Transverse colon (tissue), 4 donors: ENCODE measurements around the gene TBC1D22B. TPM values are rescaled to one million over a fixed set of nuclear protein-coding genes. Genes with fewer than 3 reads are reported as not detected.

Experiments used
- DNase-seq: peaks from one replicate; pipeline ENCODE4 v3.0.0-alpha.2; 2019
- H3K27ac ChIP-seq, 4 donors: fragments of 200-600 bp; sonication (generic); 2 replicates each; pipeline ENCODE4 v1.5.1; 2016 to 2018; ENCODE audit warnings: inconsistent platforms in 4 of 4
- H3K27me3 ChIP-seq: fragments of 200-600 bp; sonication (generic); 2 replicates; pipeline ENCODE4 v1.5.1; 2017; ENCODE audit warnings: inconsistent platforms
- H3K36me3 ChIP-seq, 4 donors: fragments of 200-600 bp; sonication (generic); 2 replicates each; pipeline ENCODE4 v1.5.1; 2017 to 2019; ENCODE audit warnings: inconsistent platforms in 4 of 4
- H3K4me1 ChIP-seq, 4 donors: fragments of 200-600 bp; sonication (generic); 2 replicates each; pipeline ENCODE4 v1.5.1; 2017 to 2020; ENCODE audit warnings: inconsistent platforms in 4 of 4
- H3K4me3 ChIP-seq, 4 donors: fragments of 200-600 bp; sonication (generic); 1 replicate in 1 of 4; 2 replicates in 3 of 4; pipeline versions ENCODE4 v1.5.1 to v1.6.1; 2017 to 2019; ENCODE audit warnings: inconsistent platforms in 4 of 4
- H3K9me3 ChIP-seq, 2 donors: fragments of 200-600 bp; sonication (generic); 2 replicates each; pipeline ENCODE4 v1.5.1; 2017 to 2019; ENCODE audit warnings: inconsistent platforms in 2 of 2
- EP300 ChIP-seq: sonication (generic); formaldehyde crosslinking; IDR thresholded peaks from one replicate; pipeline ENCODE4 v1.6.1; 2017; ENCODE audit warnings: antibody characterized with exemption, low read depth
- POLR2A ChIP-seq: fragments of 450-650 bp; IDR thresholded peaks from one replicate; pipeline ENCODE4 v1.6.1; 2016; ENCODE audit warnings: antibody characterized with exemption, mild to moderate bottlenecking, moderate library complexity
- POLR2AphosphoS5 ChIP-seq, 3 donors: sonication (generic); formaldehyde crosslinking; IDR thresholded peaks; one replicate each; pipeline ENCODE4 v1.6.1; 2016; ENCODE audit warnings: antibody characterized with exemption in 3 of 3
- WGBS, 2 donors: methylation state at CpG; one replicate each; pipeline ENCODE4 v1.1.5; 2018; ENCODE audit warnings: low coverage in 1 of 2; 5-methylcytosine and 5-hydroxymethylcytosine counted together
- in situ Hi-C, 4 donors: fragments of 200-750 bp; cut with MboI; loops; one replicate each; pipeline versions ENCODE4 v1.15.0 to v1.15.1; 2017; ENCODE audit warnings: low sequenced_read_pairs in 3 of 4, low pct_ligation_motif_present in 1 of 4, low pct_unique_long_range_greater_than_20kb in 1 of 4
- intact Hi-C: fragments of 100-400 bp; cut with DNase I; formaldehyde crosslinking; loops from one replicate; pipeline ENCODE4 v1.15.1; 2023; ENCODE audit warnings: low total_unique reads
- total RNA-seq, 4 donors: library from RNA; depleted of rRNA; stranded (reverse); fragments of >200 nt; gene quantifications; one replicate each; pipeline ENCODE4 v1.1.0, GENCODE V29; 2016
- TF ChIP-seq, protein P1 (sequence below), 5 experiments: fragments of 200-600 bp in 3 of 5; fragments of 450-650 bp in 2 of 5; sonication (generic) in 3 of 5; IDR thresholded peaks; 1 replicate in 2 of 5; 2 replicates in 3 of 5; pipeline ENCODE4 v1.5.1; 2016 to 2017; ENCODE audit warnings: antibody characterized with exemption in 5 of 5, inconsistent platforms in 3 of 5, mild to moderate bottlenecking in 2 of 5, moderate library complexity in 1 of 5

The TBC1D22B gene
- total RNA-seq, 4 donors from 2014 or later: 9.0 to 15.7 (median 12.6) TPM

DNA sequence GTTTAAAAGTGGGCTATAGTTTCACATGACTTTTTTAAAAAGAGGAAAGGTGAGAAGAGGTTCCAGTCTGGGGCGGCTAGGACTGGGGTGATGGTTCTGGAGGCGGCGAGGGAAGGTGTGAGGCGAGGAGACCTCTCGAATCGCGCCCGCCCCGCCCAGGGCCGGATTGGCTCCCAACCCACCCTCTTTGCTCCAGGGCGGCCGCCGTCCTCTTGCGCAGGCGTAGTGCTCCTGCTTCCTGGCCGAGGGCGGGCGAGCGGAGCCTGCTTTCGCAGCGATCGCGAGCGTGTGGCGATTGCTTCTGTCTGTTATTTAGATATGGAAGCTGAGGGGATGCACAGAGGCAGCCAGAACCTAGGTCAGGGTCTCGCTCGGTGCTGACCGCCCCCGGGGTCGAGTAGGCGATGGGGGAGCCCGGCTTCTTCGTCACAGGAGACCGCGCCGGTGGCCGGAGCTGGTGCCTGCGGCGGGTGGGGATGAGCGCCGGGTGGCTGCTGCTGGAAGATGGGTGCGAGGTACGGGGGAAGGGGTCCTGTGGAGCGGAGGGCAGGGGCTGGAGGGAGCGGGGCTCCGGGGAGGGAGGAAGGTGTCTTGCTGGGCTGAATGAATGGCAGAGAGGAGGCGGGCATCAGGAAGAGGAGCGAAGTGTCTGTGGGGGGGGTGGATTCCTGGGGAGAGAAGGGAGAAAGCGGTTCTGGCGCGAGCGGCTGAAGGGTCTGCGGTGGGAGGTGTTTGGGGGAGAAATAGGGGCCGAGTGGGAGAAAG lies 96.4 kb downstream of the TBC1D22B start, which contains the start of gene RNF8:
TSS of gene RNF8 (plus strand) at position 223 of the 765 bp plus-strand sequence. CDS start at position 405, 182 bp downstream.
- in situ Hi-C loops: no loop called here

DNA sequence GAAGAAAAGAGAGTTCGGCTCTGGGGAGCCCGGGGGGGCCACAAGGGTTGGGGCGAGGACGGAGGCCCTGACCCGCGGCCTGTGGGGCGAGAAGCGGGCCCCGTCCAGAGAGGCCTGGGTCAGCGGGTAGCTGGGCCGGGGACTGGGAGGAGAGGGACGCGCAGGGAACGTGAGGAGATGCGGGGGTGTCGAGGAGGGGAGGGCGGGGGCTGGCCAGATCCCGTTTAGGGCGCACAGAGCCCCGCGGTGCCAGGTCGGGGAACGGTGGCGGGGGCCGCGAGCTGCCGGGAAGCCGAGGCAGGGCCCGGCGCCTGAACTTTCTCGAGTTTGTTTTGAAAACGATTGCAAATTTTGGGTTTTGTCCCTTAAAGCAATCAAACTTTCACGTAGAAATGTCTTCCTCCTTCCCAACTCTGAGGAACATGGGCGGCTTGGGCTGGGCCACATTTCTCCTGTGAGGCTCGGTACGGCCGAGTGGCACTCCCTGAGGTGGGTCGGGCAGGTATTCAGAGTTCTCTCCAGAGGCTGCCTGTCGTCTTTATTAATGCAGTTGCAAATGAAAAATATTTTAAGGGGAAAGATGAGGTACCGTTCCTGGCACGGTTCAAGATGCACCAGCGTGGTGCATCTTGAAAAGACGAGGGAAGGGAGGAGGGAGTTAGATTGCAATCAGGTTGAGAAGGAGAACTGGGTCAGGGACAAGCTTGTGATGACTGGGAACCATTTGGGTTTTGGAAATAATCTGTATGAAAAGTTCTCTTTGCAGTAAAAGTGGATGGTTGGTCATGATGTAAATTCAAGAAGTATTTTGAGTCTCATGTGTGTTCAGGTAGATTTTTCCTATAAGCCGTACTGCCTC lies 97.2 kb downstream of the TBC1D22B start:
- no peaks in the 10 kb centered on the region for H3K27me3 ChIP-seq
- intact Hi-C loops: no loop called here
- in situ Hi-C loops: no loop called here
- H3K4me1 ChIP-seq: peaks cover 0 to 16% (median 8%) of the 10 kb centered on the region in 4 donors
- TF ChIP-seq POLR2A (no peak), EP300 (no peak), POLR2AphosphoS5 (IDR thresholded peaks at IDR 0.05) (no peak)
- TF ChIP-seq, protein P1, sequence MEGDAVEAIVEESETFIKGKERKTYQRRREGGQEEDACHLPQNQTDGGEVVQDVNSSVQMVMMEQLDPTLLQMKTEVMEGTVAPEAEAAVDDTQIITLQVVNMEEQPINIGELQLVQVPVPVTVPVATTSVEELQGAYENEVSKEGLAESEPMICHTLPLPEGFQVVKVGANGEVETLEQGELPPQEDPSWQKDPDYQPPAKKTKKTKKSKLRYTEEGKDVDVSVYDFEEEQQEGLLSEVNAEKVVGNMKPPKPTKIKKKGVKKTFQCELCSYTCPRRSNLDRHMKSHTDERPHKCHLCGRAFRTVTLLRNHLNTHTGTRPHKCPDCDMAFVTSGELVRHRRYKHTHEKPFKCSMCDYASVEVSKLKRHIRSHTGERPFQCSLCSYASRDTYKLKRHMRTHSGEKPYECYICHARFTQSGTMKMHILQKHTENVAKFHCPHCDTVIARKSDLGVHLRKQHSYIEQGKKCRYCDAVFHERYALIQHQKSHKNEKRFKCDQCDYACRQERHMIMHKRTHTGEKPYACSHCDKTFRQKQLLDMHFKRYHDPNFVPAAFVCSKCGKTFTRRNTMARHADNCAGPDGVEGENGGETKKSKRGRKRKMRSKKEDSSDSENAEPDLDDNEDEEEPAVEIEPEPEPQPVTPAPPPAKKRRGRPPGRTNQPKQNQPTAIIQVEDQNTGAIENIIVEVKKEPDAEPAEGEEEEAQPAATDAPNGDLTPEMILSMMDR (IDR thresholded peaks at IDR 0.05): no peak
- peak overlapping the region; percentile 81 to 98 (median 90) for H3K4me3 ChIP-seq
- H3K9me3 ChIP-seq: no peaks in the 10 kb centered on the region
- 5 to 7% methylated on average over 19 to 40 of the region's 44 CpGs for WGBS, 2 donors
- H3K27ac ChIP-seq: peak overlapping the region; percentile 70 to 84 (median 77)
- no peaks in the 10 kb centered on the region for H3K36me3 ChIP-seq
- DNase-seq: peak; percentile 46

More for the DNA sequence above, 96.4 kb downstream of the TBC1D22B start, which contains the start of gene RNF8:
- H3K4me3 ChIP-seq: peak within 1 kb of the TSS; percentile 81 to 98 (median 90)
- intact Hi-C loops: no loop called here
- TF ChIP-seq POLR2AphosphoS5 (IDR thresholded peaks at IDR 0.05): peak; percentile 61 to 79 (median 70)
- TF ChIP-seq EP300: no peak
- TF ChIP-seq, protein P1 (IDR thresholded peaks at IDR 0.05): no peak
- peak; percentile 59 for TF ChIP-seq POLR2A
- H3K27ac ChIP-seq: peak within 1 kb of the TSS; percentile 70 to 84 (median 77)
- peaks cover 0 to 16% (median 8%) of the 10 kb centered on the region in 4 donors for H3K4me1 ChIP-seq
- no peaks in the 10 kb centered on the region for H3K9me3 ChIP-seq
- no peaks in the 10 kb centered on the region for H3K36me3 ChIP-seq
- peak; percentile 94 for DNase-seq
- no peaks in the 10 kb centered on the region for H3K27me3 ChIP-seq
- 0 to 1% methylated on average over 5 to 54 of the region's 54 CpGs for WGBS, 2 donors

DNA sequence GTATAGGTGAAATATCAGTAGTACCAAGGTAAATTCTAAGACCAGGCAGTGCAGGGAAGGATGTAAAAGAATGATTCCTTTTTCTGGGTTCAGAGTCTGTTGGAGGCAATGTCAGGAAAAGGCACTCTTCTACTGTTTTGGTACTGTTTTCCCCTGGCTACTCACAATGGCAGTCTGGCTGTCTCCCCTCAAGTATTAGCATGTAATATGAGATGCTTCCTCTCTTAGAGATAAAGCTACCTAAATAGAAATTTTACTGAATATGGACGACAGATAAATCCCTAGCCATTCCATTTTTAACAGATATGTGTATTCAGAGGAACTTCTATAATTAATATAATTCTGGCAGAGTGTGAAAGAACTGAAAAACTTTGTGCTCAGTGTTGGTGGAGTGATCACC lies 99.7 kb downstream of the TBC1D22B start:
- intact Hi-C loops (no loop called here), in situ Hi-C loops (no loop called here)

More for the DNA sequence above, 99.7 kb downstream of the TBC1D22B start:
- Histone ChIP-seq H3K4me3 (no peak overlapping the region), H3K27me3 (no peaks in the 10 kb centered on the region), H3K36me3 (peaks cover 0 to 7% (median 0%) of the 10 kb centered on the region in 4 donors), H3K4me1 (peaks cover 0 to 16% (median 8%) of the 10 kb centered on the region in 4 donors), H3K27ac (no peak overlapping the region), H3K9me3 (no peaks in the 10 kb centered on the region)
- TF ChIP-seq EP300 (no peak), POLR2A (no peak), POLR2AphosphoS5 (IDR thresholded peaks at IDR 0.05) (no peak)
- TF ChIP-seq, protein P1 (IDR thresholded peaks at IDR 0.05): no peak
- WGBS, 2 donors: 69 to 86% methylated on average over 1 of the region's 1 CpG
- DNase-seq: no peak
